ENCODE measurements around the gene TMEM132C. TPM values are rescaled to one million over a fixed set of nuclear protein-coding genes. Genes with fewer than 3 reads are reported as not detected.

The TMEM132C gene
- polyA plus RNA-seq, 2 of the 4 experiments (the other 2 are of a cell fraction) = not detected

DNA sequence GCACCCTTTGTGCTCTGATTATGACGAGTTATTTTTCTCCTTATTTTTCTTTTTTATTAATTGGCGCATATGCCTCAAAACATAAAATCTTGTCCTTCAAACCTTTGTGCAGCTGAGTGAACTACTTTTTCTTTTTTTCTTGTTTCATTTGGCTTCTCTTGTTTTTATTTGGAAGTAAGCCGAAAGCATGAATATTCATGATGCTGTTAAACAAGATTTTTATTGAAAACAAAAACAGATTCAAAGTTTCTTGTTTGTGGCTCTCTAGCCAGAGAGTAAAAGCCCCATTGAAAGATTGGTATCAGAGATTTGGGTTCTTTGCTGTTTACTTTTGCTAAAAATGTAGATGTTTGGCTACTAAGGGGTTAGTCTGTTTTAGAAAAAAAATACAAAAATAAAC, 183.8 kb downstream of the TMEM132C start:
- Histone ChIP-seq H3K4me1 (no peaks in the 10 kb centered on the region), H3K4me2 (no peak overlapping the region), H3K4me3 (no peak overlapping the region), H3K27ac (no peak overlapping the region), H3K9me3 (no peaks in the 10 kb centered on the region)
- DNase-seq (ENCODE audit: low read depth in 1 of 2, low spot score in 1 of 2) = no peak
- WGBS (ENCODE audit: missing lambda C conversion rate) = 29% methylated on average over 3 of the region's 3 CpGs
- CTCF ChIA-PET = no interaction called here
- no peak for TF ChIP-seq CHD4 (IDR thresholded peaks at IDR 0.05; ENCODE audit: borderline replicate concordance)
- no peak for TF ChIP-seq POLR2AphosphoS2 (conservative IDR thresholded peaks at IDR 0.05; ENCODE audit: low read length)
- TF ChIP-seq ZFP36 (IDR thresholded peaks at IDR 0.05; ENCODE audit: borderline replicate concordance, partially characterized antibody) = no peak
- no peak for TF ChIP-seq KDM1A (IDR thresholded peaks at IDR 0.05; ENCODE audit: low read depth)
- no peak for TF ChIP-seq FOSB (CRISPR knock-in tag; IDR thresholded peaks at IDR 0.05)
- no peak for TF ChIP-seq BHLHE40 (IDR thresholded peaks at IDR 0.05; ENCODE audit: low read depth, low read length)
- TF ChIP-seq SMC3 (IDR thresholded peaks at IDR 0.05) = no peak
- TF ChIP-seq, protein P1, sequence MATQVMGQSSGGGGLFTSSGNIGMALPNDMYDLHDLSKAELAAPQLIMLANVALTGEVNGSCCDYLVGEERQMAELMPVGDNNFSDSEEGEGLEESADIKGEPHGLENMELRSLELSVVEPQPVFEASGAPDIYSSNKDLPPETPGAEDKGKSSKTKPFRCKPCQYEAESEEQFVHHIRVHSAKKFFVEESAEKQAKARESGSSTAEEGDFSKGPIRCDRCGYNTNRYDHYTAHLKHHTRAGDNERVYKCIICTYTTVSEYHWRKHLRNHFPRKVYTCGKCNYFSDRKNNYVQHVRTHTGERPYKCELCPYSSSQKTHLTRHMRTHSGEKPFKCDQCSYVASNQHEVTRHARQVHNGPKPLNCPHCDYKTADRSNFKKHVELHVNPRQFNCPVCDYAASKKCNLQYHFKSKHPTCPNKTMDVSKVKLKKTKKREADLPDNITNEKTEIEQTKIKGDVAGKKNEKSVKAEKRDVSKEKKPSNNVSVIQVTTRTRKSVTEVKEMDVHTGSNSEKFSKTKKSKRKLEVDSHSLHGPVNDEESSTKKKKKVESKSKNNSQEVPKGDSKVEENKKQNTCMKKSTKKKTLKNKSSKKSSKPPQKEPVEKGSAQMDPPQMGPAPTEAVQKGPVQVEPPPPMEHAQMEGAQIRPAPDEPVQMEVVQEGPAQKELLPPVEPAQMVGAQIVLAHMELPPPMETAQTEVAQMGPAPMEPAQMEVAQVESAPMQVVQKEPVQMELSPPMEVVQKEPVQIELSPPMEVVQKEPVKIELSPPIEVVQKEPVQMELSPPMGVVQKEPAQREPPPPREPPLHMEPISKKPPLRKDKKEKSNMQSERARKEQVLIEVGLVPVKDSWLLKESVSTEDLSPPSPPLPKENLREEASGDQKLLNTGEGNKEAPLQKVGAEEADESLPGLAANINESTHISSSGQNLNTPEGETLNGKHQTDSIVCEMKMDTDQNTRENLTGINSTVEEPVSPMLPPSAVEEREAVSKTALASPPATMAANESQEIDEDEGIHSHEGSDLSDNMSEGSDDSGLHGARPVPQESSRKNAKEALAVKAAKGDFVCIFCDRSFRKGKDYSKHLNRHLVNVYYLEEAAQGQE (IDR thresholded peaks at IDR 0.05) = no peak
- ATAC-seq = no peak
- FAIRE-seq = no peak
- POLR2A ChIA-PET = no interaction called here

DNA sequence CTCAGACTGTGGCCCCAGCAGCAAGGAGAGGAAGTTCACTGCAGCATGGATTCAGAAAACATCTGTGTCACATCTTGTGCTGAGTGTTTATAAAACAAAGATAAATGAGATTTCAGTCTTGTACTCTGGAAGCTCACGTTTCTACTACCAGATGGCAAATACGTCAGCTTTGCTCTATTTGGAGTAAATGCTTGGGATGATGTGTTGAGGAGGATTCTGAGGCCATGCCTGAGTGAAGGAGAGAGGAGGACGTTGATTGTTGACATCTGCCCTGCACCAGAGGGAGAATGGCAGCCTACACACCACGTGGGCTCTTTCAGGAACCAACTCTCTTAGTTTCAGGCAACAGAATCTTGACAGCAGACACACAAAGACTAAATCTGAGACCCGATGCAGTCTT, 188.9 kb downstream of the TMEM132C start:
- ChIA-PET CTCF (no interaction called here), POLR2A (no interaction called here)
- no peak for FAIRE-seq
- WGBS (ENCODE audit: missing lambda C conversion rate) = 11% methylated on average over 5 of the region's 5 CpGs
- no peak for ATAC-seq
- Histone ChIP-seq H3K27ac (no peak overlapping the region), H3K4me2 (no peak overlapping the region), H3K4me1 (no peaks in the 10 kb centered on the region), H3K9me3 (no peaks in the 10 kb centered on the region), H3K4me3 (no peak overlapping the region)
- no peak for DNase-seq (ENCODE audit: low read depth in 1 of 2, low spot score in 1 of 2)
- no peak for TF ChIP-seq HOXB5 (CRISPR knock-in tag; IDR thresholded peaks at IDR 0.05)
- TF ChIP-seq SMC3 (IDR thresholded peaks at IDR 0.05) = no peak
- TF ChIP-seq TP53 (CRISPR knock-in tag; IDR thresholded peaks at IDR 0.05) = no peak
- TF ChIP-seq ZSCAN20 (CRISPR knock-in tag; IDR thresholded peaks at IDR 0.05) = no peak
- TF ChIP-seq MAZ (IDR thresholded peaks at IDR 0.05; ENCODE audit: borderline replicate concordance, low read depth, low read length) = no peak
- no peak for TF ChIP-seq JUNB (IDR thresholded peaks at IDR 0.05)
- TF ChIP-seq CBX8 (IDR thresholded peaks at IDR 0.05) = no peak
- TF ChIP-seq RNF2 (IDR thresholded peaks at IDR 0.05; ENCODE audit: borderline replicate concordance, low read depth) = no peak
- TF ChIP-seq, protein P2, sequence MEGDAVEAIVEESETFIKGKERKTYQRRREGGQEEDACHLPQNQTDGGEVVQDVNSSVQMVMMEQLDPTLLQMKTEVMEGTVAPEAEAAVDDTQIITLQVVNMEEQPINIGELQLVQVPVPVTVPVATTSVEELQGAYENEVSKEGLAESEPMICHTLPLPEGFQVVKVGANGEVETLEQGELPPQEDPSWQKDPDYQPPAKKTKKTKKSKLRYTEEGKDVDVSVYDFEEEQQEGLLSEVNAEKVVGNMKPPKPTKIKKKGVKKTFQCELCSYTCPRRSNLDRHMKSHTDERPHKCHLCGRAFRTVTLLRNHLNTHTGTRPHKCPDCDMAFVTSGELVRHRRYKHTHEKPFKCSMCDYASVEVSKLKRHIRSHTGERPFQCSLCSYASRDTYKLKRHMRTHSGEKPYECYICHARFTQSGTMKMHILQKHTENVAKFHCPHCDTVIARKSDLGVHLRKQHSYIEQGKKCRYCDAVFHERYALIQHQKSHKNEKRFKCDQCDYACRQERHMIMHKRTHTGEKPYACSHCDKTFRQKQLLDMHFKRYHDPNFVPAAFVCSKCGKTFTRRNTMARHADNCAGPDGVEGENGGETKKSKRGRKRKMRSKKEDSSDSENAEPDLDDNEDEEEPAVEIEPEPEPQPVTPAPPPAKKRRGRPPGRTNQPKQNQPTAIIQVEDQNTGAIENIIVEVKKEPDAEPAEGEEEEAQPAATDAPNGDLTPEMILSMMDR (IDR thresholded peaks at IDR 0.05) = no peak
- TF ChIP-seq RAD21 (conservative IDR thresholded peaks at IDR 0.05 in 1 of 2, IDR thresholded peaks at IDR 0.05 in 1 of 2) = no peak
- TF ChIP-seq EP300 (IDR thresholded peaks at IDR 0.05) = no peak
- TF ChIP-seq, protein P1 (IDR thresholded peaks at IDR 0.05) = no peak
- no peak for TF ChIP-seq MAFK (IDR thresholded peaks at IDR 0.05; ENCODE audit: partially characterized antibody)
- TF ChIP-seq, protein P3, sequence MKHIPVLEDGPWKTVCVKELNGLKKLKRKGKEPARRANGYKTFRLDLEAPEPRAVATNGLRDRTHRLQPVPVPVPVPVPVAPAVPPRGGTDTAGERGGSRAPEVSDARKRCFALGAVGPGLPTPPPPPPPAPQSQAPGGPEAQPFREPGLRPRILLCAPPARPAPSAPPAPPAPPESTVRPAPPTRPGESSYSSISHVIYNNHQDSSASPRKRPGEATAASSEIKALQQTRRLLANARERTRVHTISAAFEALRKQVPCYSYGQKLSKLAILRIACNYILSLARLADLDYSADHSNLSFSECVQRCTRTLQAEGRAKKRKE (CRISPR knock-in tag; IDR thresholded peaks at IDR 0.05; ENCODE audit: low read depth) = no peak
- no peak for TF ChIP-seq CHD2 (IDR thresholded peaks at IDR 0.05; ENCODE audit: low read length, partially characterized antibody)
- no peak for TF ChIP-seq KDM1A (IDR thresholded peaks at IDR 0.05; ENCODE audit: low read depth)
- TF ChIP-seq ZNF302 (CRISPR knock-in tag; IDR thresholded peaks at IDR 0.05) = no peak
- no peak for TF ChIP-seq CEBPB (IDR thresholded peaks at IDR 0.05)
